HCT116 (cell line): ENCODE measurements around the gene SCARF2. TPM values are rescaled to one million over a fixed set of nuclear protein-coding genes. Genes with fewer than 3 reads are reported as not detected.

Experiments used
- ATAC-seq: fragments of 200-7000 bp; cut with Tn5 transposase; 2 replicates; pipeline ENCODE4 v1.9.1; 2020; ENCODE audit warnings: mild to moderate bottlenecking, moderate library complexity
- BruUV-seq: library from RNA; stranded (reverse); fragments of 400-500 nt; replicated peaks from 2 replicates; lab custom pipeline; 2021; lab: Mats Ljungman, UMichigan
- CTCF ChIA-PET: fragments of 300-600 bp; sonication (Branson Sonifier 250); formaldehyde crosslinking; loops from one replicate; lab custom pipeline; 2021; ENCODE audit warnings: antibody characterized with exemption; lab: Charles Lee
- POLR2A ChIA-PET: fragments of 300-600, 350-600 bp; sonication (Branson Sonifier 250); formaldehyde crosslinking; loops from one replicate; lab custom pipeline; 2021; ENCODE audit warnings: antibody characterized with exemption; lab: Charles Lee
- RAD21 ChIA-PET, 2 experiments: fragments of 300-600 bp; sonication (Branson Sonifier 250); formaldehyde crosslinking; loops; one replicate each; lab custom pipeline; 2023; ENCODE audit warnings: low total read pairs in 2 of 2; ENCODE audit not compliant: uncharacterized antibody in 2 of 2, unreplicated experiment in 2 of 2, low non-redundant PET in 1 of 2; lab: Charles Lee
- DNase-seq: peaks from one replicate; pipeline ENCODE4 v3.0.0-alpha.2; 2010; ENCODE audit warnings: low read depth, low spot score
- H2AFZ ChIP-seq: fragments of 200-600 bp; shearing (Covaris generic), sonication (generic); 2 replicates; pipeline ENCODE4 v1.6.1; 2017; ENCODE audit warnings: low read depth, mixed run types, mixed read lengths, antibody characterized with exemption, low read length; ENCODE audit not compliant: poor library complexity, severe bottlenecking
- H3K27ac ChIP-seq: 2 replicates; pipeline ENCODE4 v1.5.1; 2012; ENCODE audit warnings: low read depth, low read length
- H3K27me3 ChIP-seq: fragments of 200-600 bp; sonication (generic); 2 replicates; pipeline ENCODE4 v1.6.1; 2016; ENCODE audit warnings: mixed run types, low read length, mixed read lengths; ENCODE audit not compliant: insufficient read depth
- H3K36me3 ChIP-seq, 2 experiments: fragments of 200-500 bp in 1 of 2; fragments of 200-600 bp in 1 of 2; sonication (Bioruptor generic) in 1 of 2; sonication (generic) in 1 of 2; 2 replicates each; pipeline versions ENCODE4 v1.5.1 to v1.6.1; 2014 to 2016; ENCODE audit warnings: low read length in 2 of 2, inconsistent platforms in 1 of 2, mixed read lengths in 1 of 2, mixed run types in 1 of 2; ENCODE audit not compliant: insufficient read depth in 2 of 2, control insufficient read depth in 1 of 2
- H3K4me1 ChIP-seq, 2 experiments: fragments of 200-600 bp in 1 of 2; sonication (generic) in 1 of 2; 2 replicates each; pipeline versions ENCODE4 v1.5.1 to v1.6.1; 2012 to 2017; ENCODE audit warnings: low read length in 2 of 2, inconsistent platforms in 1 of 2, mild to moderate bottlenecking in 1 of 2, mixed read lengths in 1 of 2, mixed run types in 1 of 2, moderate library complexity in 1 of 2; ENCODE audit not compliant: insufficient read depth in 2 of 2, control insufficient read depth in 1 of 2
- H3K4me2 ChIP-seq: fragments of 200-600 bp; sonication (generic); 2 replicates; pipeline ENCODE4 v1.6.1; 2017; ENCODE audit warnings: mixed run types, low read length, mixed read lengths
- H3K4me3 ChIP-seq, 2 experiments: fragments of 200-600 bp in 1 of 2; sonication (generic) in 1 of 2; replicated peaks in 1 of 2; 2 replicates each; pipeline ENCODE4 v1.5.1; 2011 to 2016; ENCODE audit warnings: low read length in 2 of 2, control low read depth in 1 of 2, low read depth in 1 of 2, mild to moderate bottlenecking in 1 of 2, mixed read lengths in 1 of 2, mixed run types in 1 of 2
- H3K79me2 ChIP-seq: fragments of 200-600 bp; sonication (generic); 2 replicates; pipeline ENCODE4 v1.6.1; 2017; ENCODE audit warnings: mild to moderate bottlenecking, mixed run types, low read length, moderate library complexity, mixed read lengths; ENCODE audit not compliant: insufficient read depth
- H3K9ac ChIP-seq: fragments of 200-600 bp; sonication (generic); 2 replicates; pipeline ENCODE4 v1.6.1; 2016; ENCODE audit warnings: low read length, mixed read lengths
- H3K9me2 ChIP-seq: fragments of 200-600 bp; sonication (generic), shearing (Covaris generic); 2 replicates; pipeline ENCODE4 v1.6.1; 2017; ENCODE audit warnings: mixed run types, mild to moderate bottlenecking, moderate library complexity; ENCODE audit not compliant: insufficient read depth
- H3K9me3 ChIP-seq, 2 experiments: fragments of 200-500 bp in 1 of 2; fragments of 200-600 bp in 1 of 2; sonication (Bioruptor generic) in 1 of 2; sonication (generic) in 1 of 2; 2 replicates each; pipeline ENCODE4 v1.6.1; 2014 to 2017; ENCODE audit warnings: low read length in 2 of 2, mixed read lengths in 2 of 2, inconsistent platforms in 1 of 2, low read depth in 1 of 2, mild to moderate bottlenecking in 1 of 2, mixed run types in 1 of 2, moderate library complexity in 1 of 2; ENCODE audit not compliant: control insufficient read depth in 1 of 2, insufficient read depth in 1 of 2
- H4K20me1 ChIP-seq: fragments of 200-600 bp; sonication (generic), shearing (Covaris generic); 2 replicates; pipeline ENCODE4 v1.6.1; 2017; ENCODE audit warnings: mixed run types, mild to moderate bottlenecking, moderate library complexity; ENCODE audit not compliant: insufficient read depth
- REST ChIP-seq: IDR thresholded peaks from 2 replicates; pipeline ENCODE4 v1.6.1; 2012; ENCODE audit warnings: low read depth
- SRF ChIP-seq: IDR thresholded peaks from 2 replicates; pipeline ENCODE4 v1.6.1; 2012; ENCODE audit warnings: low read depth
- ZFX ChIP-seq: fragments of 450-650 bp; IDR thresholded peaks from 2 replicates; pipeline ENCODE4 v1.6.1; 2017
- intact Hi-C: fragments of 100-400 bp; cut with micrococcal nuclease; formaldehyde crosslinking; loops from 2 replicates; pipeline ENCODE4 v1.10.0; 2022
- total RNA-seq: library from RNA; stranded (reverse); gene quantifications from one replicate; pipeline ENCODE4 v1.2.1, GENCODE V29; 2021; ENCODE audit not compliant: unreplicated experiment

Gene SCARF2
- total RNA-seq, 1 experiment from 2014 or later, result 2.5 TPM

- no peak for TF ChIP-seq REST
These were observed 5.1 kb upstream of the SCARF2 start (continued) for GRCh38 chr22:20442485-20443284.

- TF ChIP-seq ZFX, result 0 out of 2 replicates have a peak, but pooled peaks have one; percentile 14
- no peak for TF ChIP-seq SRF
- TF ChIP-seq, all 23 proteins: peak for 1
- H3K4me3 ChIP-seq, result no peak overlapping the region
- no peak overlapping the region for H3K27ac ChIP-seq
- no peak for ATAC-seq
- H3K9ac ChIP-seq, result no peak overlapping the region
- H3K79me2 ChIP-seq, result no peaks in the 10 kb centered on the region
- no peaks in the 10 kb centered on the region for H3K9me3 ChIP-seq
- no TSS peak for BruUV-seq
- H3K27me3 ChIP-seq, result no peaks in the 10 kb centered on the region
- H3K4me2 ChIP-seq, result no peak overlapping the region
- DNase-seq, result no peak
- ChIA-PET CTCF (no interaction called here), RAD21 (no interaction called here), POLR2A (no interaction called here)
- no peaks in the 10 kb centered on the region for H3K9me2 ChIP-seq
- no peak overlapping the region for H2AFZ ChIP-seq
- H3K4me1 ChIP-seq, result no peaks in the 10 kb centered on the region
- no peaks in the 10 kb centered on the region for H4K20me1 ChIP-seq
- intact Hi-C loops, result no loop called here
- no peaks in the 10 kb centered on the region; a peak in 1 of 4 replicates for H3K36me3 ChIP-seq
These were observed 4.2 kb upstream of the SCARF2 start for GRCh38 chr22:20441631-20442484.
